PC-3 (cell line): Measurements from ENCODE around the gene RERE. TPM values are rescaled to one million over a fixed set of nuclear protein-coding genes. Genes with fewer than 3 reads are reported as not detected.

Experiments used
- ATAC-seq: fragments of 200-7000 bp; cut with Tn5 transposase; 2 replicates; pipeline ENCODE4 v1.9.1; 2020; ENCODE audit warnings: mild to moderate bottlenecking, moderate library complexity
- BruUV-seq: library from RNA; stranded (reverse); fragments of 400-500 nt; replicated peaks from 2 replicates; lab custom pipeline; 2021; lab: Mats Ljungman, UMichigan
- CTCF ChIA-PET: fragments of 300-600 bp; sonication (Branson Sonifier 250); formaldehyde crosslinking; loops from one replicate; lab custom pipeline; 2022; ENCODE audit warnings: antibody characterized with exemption; lab: Charles Lee
- POLR2A ChIA-PET: fragments of 300-600 bp; sonication (Branson Sonifier 250); formaldehyde crosslinking; loops from one replicate; lab custom pipeline; 2022; ENCODE audit warnings: antibody characterized with exemption; ENCODE audit not compliant: unreplicated experiment; lab: Charles Lee
- DNase-seq: peaks from one replicate; pipeline ENCODE4 v3.0.0-alpha.2; 2015
- H2AFZ ChIP-seq: fragments of 300-600 bp; sonication (generic); 2 replicates; pipeline ENCODE4 v1.6.0; 2016; ENCODE audit warnings: antibody characterized with exemption, low read length
- H3F3A ChIP-seq: fragments of 300-600 bp; sonication (generic); one replicate; pipeline ENCODE4 v1.6.0; 2017; ENCODE audit warnings: antibody characterized with exemption, low read length, control low read depth, mild to moderate bottlenecking; ENCODE audit not compliant: unreplicated experiment
- H3K27ac ChIP-seq: fragments of 300-600 bp; sonication (generic); 2 replicates; pipeline ENCODE4 v1.5.1; 2016; ENCODE audit warnings: mild to moderate bottlenecking, low read length
- H3K27me3 ChIP-seq: fragments of 300-600 bp; sonication (generic); 2 replicates; pipeline ENCODE4 v1.6.1; 2016; ENCODE audit warnings: low read length, mixed read lengths
- H3K36me3 ChIP-seq: fragments of 300-600 bp; sonication (generic); 2 replicates; pipeline ENCODE4 v1.6.1; 2016; ENCODE audit warnings: low read depth, mixed run types, low read length, mixed read lengths
- H3K4me1 ChIP-seq: fragments of 300-600 bp; sonication (generic); 2 replicates; pipeline ENCODE4 v1.5.1; 2016; ENCODE audit warnings: low read length; ENCODE audit not compliant: insufficient read depth
- H3K4me2 ChIP-seq: fragments of 300-600 bp; sonication (generic); 2 replicates; pipeline ENCODE4 v1.6.0; 2016; ENCODE audit warnings: low read length
- H3K4me3 ChIP-seq: fragments of 300-600 bp; sonication (generic); 2 replicates; pipeline ENCODE4 v1.5.1; 2016; ENCODE audit warnings: mild to moderate bottlenecking, low read length, mixed read lengths
- H3K79me2 ChIP-seq: fragments of 300-600 bp; sonication (generic); 2 replicates; pipeline ENCODE4 v1.6.1; 2017; ENCODE audit warnings: low read length, mixed read lengths
- H3K9ac ChIP-seq: fragments of 300-600 bp; sonication (generic); 2 replicates; pipeline ENCODE4 v1.6.0; 2016; ENCODE audit warnings: mild to moderate bottlenecking, low read length
- H3K9me2 ChIP-seq: fragments of 300-600 bp; sonication (generic); replicated peaks from 2 replicates; pipeline ENCODE4 v1.6.1; 2016; ENCODE audit warnings: mixed run types, low read length, mixed read lengths
- H3K9me3 ChIP-seq: fragments of 300-600 bp; sonication (generic); 2 replicates; pipeline ENCODE4 v1.6.1; 2016; ENCODE audit warnings: low read length, mixed read lengths
- H4K20me1 ChIP-seq: fragments of 300-600 bp; sonication (generic); 2 replicates; pipeline ENCODE4 v1.6.1; 2016; ENCODE audit warnings: low read length, mixed read lengths
- EZH2 ChIP-seq: fragments of 300-600 bp; sonication (generic); IDR thresholded peaks from one replicate; pipeline ENCODE4 v1.6.1; 2017; ENCODE audit warnings: antibody characterized with exemption, mild to moderate bottlenecking, low read length; ENCODE audit not compliant: unreplicated experiment
- EZH2phosphoT487 ChIP-seq: fragments of 300-600 bp; sonication (generic); IDR thresholded peaks from 2 replicates; pipeline ENCODE4 v1.6.1; 2018; ENCODE audit warnings: mild to moderate bottlenecking, antibody characterized with exemption, low read length, borderline replicate concordance
- intact Hi-C: fragments of 100-400 bp; cut with micrococcal nuclease; formaldehyde crosslinking; loops from 2 replicates; pipeline ENCODE4 v1.9.0; 2023
- total RNA-seq: library from RNA; depleted of rRNA; stranded (reverse); fragments of >200 nt; gene quantifications from 2 replicates; pipeline ENCODE4 v1.2.3, GENCODE V29; 2014
- TF ChIP-seq, protein P1 (sequence below): fragments of 300-600 bp; sonication (generic); conservative IDR thresholded peaks from 2 replicates; pipeline ENCODE4 v1.5.1; 2017; ENCODE audit warnings: antibody characterized with exemption, low read depth, mild to moderate bottlenecking, low read length

RERE gene
- total RNA-seq, 1 experiment from 2014 or later = 24.2 TPM

DNA sequence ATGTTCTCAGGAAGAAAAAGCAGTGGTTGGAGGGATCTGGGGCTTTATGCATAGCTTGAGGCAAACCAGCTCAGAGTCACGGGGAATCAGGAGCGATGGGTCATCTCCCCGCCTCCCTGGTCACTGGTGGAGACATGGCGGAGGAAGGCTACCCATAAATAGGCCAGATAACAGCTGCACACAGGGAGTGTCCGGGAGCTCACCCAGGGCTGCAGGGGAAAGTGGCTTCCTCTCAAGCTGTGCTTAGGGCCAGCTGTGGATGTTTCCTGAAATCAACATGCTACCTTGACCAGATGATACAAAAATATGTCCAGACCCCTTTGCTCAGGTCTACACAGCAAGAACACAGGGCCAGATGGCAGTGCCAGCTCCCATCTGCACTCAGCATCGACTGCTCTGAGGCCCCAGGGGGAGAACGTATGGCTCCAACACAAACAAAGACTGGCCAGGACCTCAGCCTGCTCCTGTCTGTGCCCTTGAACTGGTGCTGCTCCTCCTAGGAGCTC, 27.1 kb upstream of the RERE start:
- TF ChIP-seq, protein P1, sequence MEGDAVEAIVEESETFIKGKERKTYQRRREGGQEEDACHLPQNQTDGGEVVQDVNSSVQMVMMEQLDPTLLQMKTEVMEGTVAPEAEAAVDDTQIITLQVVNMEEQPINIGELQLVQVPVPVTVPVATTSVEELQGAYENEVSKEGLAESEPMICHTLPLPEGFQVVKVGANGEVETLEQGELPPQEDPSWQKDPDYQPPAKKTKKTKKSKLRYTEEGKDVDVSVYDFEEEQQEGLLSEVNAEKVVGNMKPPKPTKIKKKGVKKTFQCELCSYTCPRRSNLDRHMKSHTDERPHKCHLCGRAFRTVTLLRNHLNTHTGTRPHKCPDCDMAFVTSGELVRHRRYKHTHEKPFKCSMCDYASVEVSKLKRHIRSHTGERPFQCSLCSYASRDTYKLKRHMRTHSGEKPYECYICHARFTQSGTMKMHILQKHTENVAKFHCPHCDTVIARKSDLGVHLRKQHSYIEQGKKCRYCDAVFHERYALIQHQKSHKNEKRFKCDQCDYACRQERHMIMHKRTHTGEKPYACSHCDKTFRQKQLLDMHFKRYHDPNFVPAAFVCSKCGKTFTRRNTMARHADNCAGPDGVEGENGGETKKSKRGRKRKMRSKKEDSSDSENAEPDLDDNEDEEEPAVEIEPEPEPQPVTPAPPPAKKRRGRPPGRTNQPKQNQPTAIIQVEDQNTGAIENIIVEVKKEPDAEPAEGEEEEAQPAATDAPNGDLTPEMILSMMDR = no peak
- TF ChIP-seq EZH2phosphoT487 (no peak), EZH2 (no peak)
- H3F3A ChIP-seq = no peaks in the 10 kb centered on the region
- H3K9me3 ChIP-seq = no peaks in the 10 kb centered on the region
- no peak for DNase-seq
- intact Hi-C loops = loop anchor here (5.0 kb wide), 1 partner anchor 102 kb away; no protein-coding TSS in a partner anchor
- peaks cover 5% of the 10 kb centered on the region for H3K4me1 ChIP-seq
- H3K27me3 ChIP-seq = no peaks in the 10 kb centered on the region
- no peak overlapping the region for H3K4me3 ChIP-seq
- no peak for ATAC-seq
- POLR2A ChIA-PET = interaction anchor here (0.6 kb wide), 1 partner anchor 15 kb away, joined by 3 read pairs; no protein-coding TSS in a partner anchor
- H3K4me2 ChIP-seq = no peak overlapping the region
- CTCF ChIA-PET = interaction anchor here (1.0 kb wide), 1 partner anchor 128 kb away, joined by 3 read pairs; no protein-coding TSS in a partner anchor
- H4K20me1 ChIP-seq = no peaks in the 10 kb centered on the region
- no peaks in the 10 kb centered on the region for H3K9me2 ChIP-seq
- no peak overlapping the region for H3K9ac ChIP-seq
- H3K36me3 ChIP-seq = no peaks in the 10 kb centered on the region
- no peak overlapping the region for H3K27ac ChIP-seq
- no TSS peak for BruUV-seq
- H3K79me2 ChIP-seq = no peaks in the 10 kb centered on the region
- no peak overlapping the region for H2AFZ ChIP-seq

DNA sequence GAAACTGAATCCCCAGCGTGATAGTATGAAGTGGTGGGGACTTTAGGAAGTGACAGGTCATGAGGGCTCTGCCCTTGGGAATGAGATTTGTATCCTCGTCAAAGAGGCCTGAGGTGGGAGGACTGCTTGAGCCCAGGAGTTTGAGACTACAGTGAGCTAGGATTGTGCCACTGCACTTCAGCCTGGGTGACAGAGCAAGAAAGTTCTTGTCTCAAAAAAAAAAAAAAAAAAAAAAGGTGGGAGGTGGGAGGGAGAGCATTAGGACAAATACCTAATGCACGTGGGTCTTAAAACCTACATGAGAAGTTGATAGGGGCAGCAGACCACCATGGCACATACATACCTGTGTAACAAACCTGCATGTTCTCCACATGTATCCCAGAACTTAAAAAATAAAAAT, 24.0 kb upstream of the RERE start:
- intact Hi-C loops = no loop called here
- ATAC-seq = no peak
- no peak overlapping the region for H3K27ac ChIP-seq
- no peak overlapping the region for H2AFZ ChIP-seq
- H3K4me3 ChIP-seq = no peak overlapping the region
- no TSS peak for BruUV-seq
- H3K9me3 ChIP-seq = no peaks in the 10 kb centered on the region
- no peak for DNase-seq
- no peaks in the 10 kb centered on the region for H3K27me3 ChIP-seq
- ChIA-PET POLR2A (no interaction called here), CTCF (interaction anchor here (0.6 kb wide), 1 partner anchor 278 kb away, joined by 5 read pairs; no protein-coding TSS in a partner anchor)
- H3K79me2 ChIP-seq = no peaks in the 10 kb centered on the region
- H3K36me3 ChIP-seq = no peaks in the 10 kb centered on the region
- no peaks in the 10 kb centered on the region for H3K4me1 ChIP-seq
- H4K20me1 ChIP-seq = no peaks in the 10 kb centered on the region
- no peak overlapping the region for H3K9ac ChIP-seq
- no peaks in the 10 kb centered on the region for H3K9me2 ChIP-seq
- H3K4me2 ChIP-seq = no peak overlapping the region
- TF ChIP-seq EZH2 (no peak), EZH2phosphoT487 (no peak)
- TF ChIP-seq, protein P1 = no peak
- H3F3A ChIP-seq = no peaks in the 10 kb centered on the region

DNA sequence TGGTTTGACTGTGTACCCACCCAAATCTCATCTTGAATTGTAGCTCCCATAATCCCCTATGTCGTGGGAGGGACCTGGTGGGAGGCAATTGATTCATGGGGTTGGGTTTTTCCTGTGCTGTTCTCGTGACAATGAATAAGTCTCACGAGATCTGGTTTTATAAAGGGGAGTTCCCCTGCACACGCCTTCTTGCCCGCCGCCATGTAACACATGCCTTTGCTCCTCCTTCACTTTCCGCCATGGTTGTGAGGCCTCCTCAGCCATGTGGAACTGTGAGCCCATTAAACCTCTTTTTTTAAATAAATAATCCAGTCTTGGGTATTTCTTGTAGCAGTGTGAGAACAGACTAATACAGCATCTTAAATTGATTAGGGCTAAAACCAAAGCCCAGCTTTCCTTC, 22.6 kb upstream of the RERE start:
- no peaks in the 10 kb centered on the region for H3K4me1 ChIP-seq
- no peak for TF ChIP-seq EZH2phosphoT487
- TF ChIP-seq EZH2 = no peak
- TF ChIP-seq, protein P1 = no peak
- H3F3A ChIP-seq = no peaks in the 10 kb centered on the region
- H3K4me3 ChIP-seq = no peak overlapping the region
- H2AFZ ChIP-seq = no peak overlapping the region
- H3K9me3 ChIP-seq = no peaks in the 10 kb centered on the region
- no TSS peak for BruUV-seq
- no peak overlapping the region for H3K4me2 ChIP-seq
- H3K36me3 ChIP-seq = no peaks in the 10 kb centered on the region
- POLR2A ChIA-PET = no interaction called here
- DNase-seq (no peak), ATAC-seq (no peak)
- H3K9ac ChIP-seq = no peak overlapping the region
- H4K20me1 ChIP-seq = no peaks in the 10 kb centered on the region
- CTCF ChIA-PET = no interaction called here
- H3K9me2 ChIP-seq = no peaks in the 10 kb centered on the region
- no peaks in the 10 kb centered on the region for H3K27me3 ChIP-seq
- intact Hi-C loops = no loop called here
- H3K79me2 ChIP-seq = no peaks in the 10 kb centered on the region
- no peak overlapping the region for H3K27ac ChIP-seq
